Measurements from ENCODE around the gene UROC1.

The UROC1 gene

DNA sequence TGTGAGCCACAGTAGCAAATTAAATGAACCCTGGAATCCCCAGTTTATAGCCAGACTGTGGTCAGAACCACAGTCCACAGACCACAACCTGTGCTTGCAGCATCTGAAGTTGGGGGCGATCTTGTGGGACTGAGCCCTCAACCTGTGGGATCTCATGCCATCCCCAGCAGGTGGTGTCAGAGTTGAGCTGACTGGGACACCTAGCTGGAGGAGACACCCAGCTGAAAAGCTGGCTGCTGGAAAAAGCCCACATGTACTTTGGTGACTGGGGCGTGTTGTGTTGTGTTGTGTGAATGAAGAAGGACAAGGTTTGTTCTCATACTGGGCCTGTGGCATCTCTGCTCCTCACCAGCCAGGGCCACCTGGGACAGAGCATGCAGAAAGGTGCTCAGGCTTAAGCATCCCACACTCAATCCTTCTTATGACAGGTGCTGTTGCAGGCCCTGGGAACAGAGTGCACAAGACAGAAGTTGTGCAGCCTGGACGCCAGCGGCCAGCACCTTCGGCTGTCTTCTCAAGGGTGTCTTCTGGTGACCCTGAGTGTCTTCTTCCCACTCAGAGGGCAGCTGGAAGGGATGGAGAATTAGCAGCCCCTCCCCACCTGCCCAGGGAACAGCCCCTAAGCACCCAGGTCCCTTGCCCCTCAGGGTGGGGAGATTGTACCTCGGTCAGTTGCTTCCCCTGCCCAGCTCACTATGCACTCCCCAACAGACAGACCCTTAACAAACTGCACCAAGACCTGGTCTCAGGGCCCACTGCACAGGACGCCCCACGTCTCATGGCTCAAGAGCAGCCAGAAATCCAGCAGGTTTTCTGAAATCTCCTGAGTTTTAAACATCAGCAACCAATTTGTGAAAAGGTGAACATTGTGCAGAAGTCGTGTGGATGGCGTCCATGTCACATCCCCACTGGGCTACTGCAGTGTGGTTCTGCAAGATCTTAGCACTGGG, 2.2 kb upstream of the UROC1 start:
- no peak overlapping the region for H3K4me3 ChIP-seq (ENCODE audit: low read depth, low read length)
- no peak for DNase-seq (ENCODE audit: low read depth)

DNA sequence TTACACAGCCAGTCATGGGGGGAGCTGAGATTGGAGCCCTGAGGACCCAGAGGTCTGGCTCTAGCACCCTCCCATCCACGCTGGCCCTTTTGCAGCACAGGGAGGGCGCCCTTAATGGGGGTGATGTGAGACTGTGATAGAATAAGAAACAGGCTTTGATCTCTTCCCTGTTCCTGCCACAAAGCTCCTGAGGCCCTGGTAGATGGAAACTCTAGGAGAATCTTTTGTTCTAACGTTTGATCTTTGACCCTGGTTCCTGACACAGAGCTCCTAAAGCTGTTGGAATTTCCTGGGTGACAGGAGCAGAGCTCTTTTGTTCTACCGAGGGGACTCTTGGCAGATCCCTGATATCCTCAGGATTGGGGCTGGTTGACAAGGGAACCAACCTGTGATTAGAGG, 1.2 kb upstream of the UROC1 start:
- no peak overlapping the region for H3K4me3 ChIP-seq (ENCODE audit: low read depth, low read length)
- DNase-seq (ENCODE audit: low read depth), result no peak

DNA sequence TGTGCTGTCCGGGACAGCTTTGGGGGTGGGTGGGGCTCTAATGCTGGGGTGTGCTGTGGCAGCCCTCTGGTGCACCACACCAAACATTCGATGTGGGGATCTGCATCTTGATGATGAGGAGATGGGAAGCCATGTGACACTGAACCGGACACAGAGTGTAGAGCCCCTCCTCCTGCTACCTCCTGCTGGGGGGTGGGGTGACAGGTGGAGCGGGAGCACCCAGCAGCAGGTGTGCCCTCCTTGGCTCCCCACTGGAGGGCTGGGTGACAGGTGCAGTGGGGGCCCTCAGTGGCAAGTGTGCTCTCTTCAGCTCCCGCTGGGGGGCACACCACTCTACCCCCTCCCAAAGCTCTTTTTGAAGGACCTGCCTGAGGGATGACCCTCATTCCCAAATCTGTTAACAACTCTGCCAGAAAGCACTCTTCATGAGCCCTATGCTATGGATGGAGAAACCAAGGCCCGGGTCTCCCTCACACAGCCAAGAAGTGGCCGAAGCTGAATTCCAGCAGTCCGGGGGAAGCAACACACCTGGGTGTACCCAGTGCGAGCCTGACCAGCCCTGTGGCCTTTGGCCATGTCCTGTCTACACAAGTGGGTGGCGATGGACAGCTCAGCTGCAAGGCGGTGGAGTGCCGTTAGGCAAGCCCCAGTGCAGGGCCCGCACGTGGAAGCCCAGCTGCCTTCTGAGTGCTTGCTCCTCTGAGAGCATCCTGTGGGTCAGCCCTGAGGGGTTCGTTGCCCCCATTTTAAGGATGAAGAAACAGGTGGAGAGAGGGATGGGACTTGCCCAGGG, 609 bp upstream of the UROC1 start:
- DNase-seq (ENCODE audit: low read depth), result no peak
- no peak overlapping the region for H3K4me3 ChIP-seq (ENCODE audit: low read depth, low read length)

DNA sequence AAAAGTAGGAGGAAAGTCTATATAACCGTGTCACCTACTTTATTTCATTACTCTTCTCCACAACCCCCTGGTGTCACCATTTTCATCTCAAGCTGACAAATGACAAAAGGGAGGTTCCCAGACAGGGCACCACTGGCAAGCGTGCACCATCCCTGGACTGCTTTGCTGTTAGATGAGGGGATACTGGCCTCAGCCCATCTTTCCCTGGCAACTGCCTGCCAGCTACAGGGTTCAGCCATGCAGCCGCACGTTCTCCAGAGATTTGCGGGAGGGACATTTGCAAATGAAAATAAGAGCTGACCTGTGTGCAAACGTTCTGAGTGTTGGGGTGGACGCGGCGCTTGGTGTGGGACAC, 660 bp downstream of the UROC1 start:
- H3K4me3 ChIP-seq (ENCODE audit: low read depth, low read length), result no peak overlapping the region
- no peak for DNase-seq (ENCODE audit: low read depth)

DNA sequence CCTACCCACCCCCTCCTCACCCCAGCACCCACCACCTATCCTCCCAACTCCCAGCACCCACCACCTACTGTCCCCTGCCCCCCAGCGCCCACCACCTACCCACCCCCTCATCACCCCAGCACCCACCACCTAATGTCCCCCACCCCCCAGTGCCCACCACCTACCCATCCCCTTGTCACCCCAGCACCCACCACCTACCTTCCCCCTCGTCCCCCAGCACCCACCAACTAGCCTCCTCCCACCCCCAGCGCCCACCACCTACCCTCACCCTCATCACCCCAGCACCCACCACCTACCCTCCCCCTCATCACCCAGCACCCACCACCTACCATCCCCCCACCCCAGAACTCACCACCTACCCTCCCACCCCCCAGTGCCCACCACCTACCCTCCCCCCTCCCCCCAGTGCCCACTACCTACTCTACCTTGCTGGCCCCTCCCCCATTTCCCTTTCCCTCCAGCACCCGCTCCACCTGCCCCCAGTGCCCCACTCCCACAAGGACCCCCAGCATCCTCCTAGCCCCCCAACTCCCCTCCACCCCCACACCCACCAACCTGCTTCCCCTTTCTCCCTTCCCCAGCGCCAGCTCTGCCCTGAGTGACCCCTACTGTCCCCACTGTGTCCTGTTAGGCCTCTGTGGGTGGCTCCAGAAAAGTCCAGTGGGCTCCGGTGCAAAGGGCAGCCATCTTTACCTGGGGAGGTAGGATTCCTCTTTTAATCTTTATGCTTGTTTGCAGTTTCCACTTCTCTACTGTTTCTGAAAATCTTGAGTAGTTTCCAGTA, 1.2 kb downstream of the UROC1 start:
- H3K4me3 ChIP-seq (ENCODE audit: low read depth, low read length), result no peak overlapping the region
- DNase-seq (ENCODE audit: low read depth), result no peak

DNA sequence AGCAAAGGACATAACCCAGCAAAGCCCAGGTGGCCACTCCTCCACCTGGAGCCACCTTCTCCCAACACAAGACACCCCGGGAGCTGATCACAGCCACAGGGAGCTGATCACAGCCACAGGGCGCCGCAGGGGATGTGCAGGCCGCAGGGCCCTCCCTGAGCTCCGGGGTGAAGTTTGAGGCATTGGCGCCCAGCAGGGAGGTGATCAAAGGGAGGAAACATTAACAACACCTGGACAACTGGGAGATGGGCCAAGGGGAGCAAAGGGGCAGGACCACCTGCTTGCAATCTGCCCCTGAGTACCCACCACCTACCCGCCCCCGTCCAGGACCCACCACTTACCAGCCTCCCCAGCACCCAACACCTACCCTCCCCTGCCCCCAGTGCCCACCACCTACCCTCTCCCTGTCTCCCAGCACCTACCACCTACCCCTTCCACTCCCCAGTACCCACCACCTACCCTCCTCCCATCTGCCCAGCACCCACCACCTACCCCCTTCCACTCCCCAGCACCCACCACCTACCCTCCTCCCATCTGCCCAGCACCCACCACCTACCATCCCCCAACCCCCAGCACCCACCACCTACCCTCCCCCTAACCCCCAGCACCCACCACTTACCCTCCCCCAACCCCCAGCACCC, 2.4 kb downstream of the UROC1 start:
- no peak for DNase-seq (ENCODE audit: low read depth)
- H3K4me3 ChIP-seq (ENCODE audit: low read depth, low read length), result no peak overlapping the region

DNA sequence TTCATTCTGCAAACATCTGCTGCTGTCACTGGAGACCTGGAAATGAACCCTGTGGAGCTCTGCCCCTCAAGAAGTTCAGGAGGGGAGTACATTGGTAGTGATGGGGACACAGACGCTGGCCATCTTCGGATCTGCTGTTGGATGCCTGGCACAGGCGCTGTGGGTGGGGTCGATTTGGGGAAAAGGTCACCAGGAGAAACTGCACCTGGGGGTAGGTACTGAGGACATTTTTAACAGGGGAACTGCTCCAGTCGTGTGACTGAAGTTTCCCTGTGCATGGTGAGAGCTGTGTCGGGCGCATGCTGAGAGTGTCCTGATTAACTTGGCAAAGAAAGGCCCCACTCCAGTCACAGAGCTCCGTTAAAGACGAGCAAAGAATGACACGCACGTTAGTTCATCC, 3.4 kb downstream of the UROC1 start:
- no peak overlapping the region for H3K4me3 ChIP-seq (ENCODE audit: low read depth, low read length)
- DNase-seq (ENCODE audit: low read depth), result no peak

DNA sequence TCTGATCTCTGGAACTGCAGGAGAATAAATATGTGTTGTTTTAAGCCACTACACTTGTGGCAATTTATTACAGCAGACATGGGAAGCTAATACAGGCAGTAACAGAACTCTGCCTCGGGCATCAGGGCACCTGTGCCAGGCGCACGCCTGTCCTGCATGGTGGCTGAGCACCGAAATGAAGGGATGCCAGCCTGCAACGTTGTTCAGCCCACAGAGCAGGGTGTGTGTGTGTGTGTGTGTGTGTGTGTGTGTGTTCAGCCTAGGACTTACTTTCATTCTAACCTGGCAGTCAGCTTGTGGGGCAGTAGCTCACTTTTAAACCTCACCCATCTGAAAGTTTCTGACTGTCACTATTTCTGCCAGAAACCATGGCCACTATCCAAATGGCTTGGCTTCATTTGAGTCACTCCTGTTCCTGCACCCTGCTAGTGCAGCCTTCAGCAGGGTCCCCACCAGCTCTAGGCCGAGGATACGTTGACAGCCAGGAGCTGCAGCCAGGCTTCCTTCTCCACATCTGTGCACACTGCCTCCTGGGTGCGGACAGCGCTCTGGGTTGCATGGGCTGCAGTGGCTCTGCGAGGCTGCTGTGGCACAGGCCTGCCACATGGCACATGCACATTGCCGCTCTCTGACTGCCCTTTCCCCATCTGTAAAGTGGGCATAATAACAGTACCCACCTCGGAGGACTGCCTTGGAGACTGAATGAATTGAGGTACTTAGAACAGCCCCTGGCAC, 4.5 kb downstream of the UROC1 start:
- no peak overlapping the region for H3K4me3 ChIP-seq (ENCODE audit: low read depth, low read length)
- DNase-seq (ENCODE audit: low read depth), result no peak

DNA sequence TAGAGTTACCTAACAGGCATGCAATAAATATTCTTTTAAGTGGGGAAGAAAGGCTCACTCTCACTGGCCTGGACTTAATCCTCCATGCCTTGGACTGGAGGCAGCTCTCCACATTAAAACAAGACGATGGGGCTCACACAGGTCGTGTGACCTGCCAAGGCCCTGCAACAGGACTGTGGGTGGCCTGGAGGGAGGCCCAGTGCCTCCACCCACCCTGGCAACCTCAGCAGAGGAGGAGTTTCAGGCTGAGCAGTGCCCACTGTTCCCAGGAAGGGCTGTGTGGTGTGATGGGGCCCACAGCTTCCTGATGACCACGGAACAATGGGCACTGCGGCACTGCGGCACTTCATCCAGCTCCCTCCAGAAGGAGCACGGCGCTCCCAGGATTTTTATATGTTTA, 5.5 kb downstream of the UROC1 start:
- H3K4me3 ChIP-seq (ENCODE audit: low read depth, low read length), result no peak overlapping the region
- no peak for DNase-seq (ENCODE audit: low read depth)

DNA sequence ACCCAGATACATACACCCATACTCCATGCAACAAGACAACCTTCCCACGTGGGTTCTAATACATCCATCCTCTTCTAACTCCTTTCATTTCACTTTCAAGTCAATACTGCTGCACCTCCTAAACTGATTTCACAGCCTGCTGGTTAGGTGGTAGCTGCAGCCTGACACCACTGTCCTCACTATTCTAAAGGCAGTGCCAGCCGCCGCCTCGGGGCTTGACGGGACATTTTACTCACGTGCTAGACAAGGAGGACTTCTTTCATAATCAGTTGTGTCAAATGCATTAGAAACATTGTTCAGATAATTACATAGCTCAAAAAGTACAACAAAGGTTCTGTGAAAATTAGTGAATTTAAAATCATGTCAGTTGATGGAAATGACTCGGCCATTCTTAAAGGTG, 6.3 kb downstream of the UROC1 start:
- no peak for DNase-seq (ENCODE audit: low read depth)
- H3K4me3 ChIP-seq (ENCODE audit: low read depth, low read length), result no peak overlapping the region

DNA sequence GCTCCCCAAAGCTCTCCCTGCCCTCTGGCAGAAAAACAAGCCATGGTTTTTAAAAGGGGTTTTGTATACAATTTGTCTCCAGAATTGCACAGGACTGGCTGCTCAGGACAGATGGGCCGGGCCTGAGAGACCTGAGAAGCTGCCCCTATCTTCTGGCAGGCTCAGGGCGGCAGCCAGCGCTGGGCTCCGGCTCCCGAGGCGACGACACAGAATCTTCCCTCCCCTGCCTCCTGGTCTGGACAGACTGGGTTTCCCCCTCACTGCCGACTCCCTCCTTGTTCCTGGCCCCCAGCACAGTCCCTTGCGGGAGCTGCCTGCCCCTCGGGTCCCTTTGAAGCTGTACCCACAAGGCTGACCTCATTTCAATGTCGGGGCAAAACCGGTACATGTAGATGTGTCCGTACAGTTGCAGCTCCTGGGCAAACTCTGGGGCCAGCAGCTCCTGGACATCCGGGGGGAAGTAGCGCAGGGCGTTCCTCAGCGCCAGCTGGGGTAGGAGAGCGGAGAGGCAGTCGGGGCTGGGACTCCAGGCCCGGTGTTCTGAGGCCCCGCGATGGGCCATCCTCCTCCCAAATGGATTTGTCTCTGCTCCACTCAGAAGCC, 7.2 kb downstream of the UROC1 start:
- no peak overlapping the region for H3K4me3 ChIP-seq (ENCODE audit: low read depth, low read length)
- DNase-seq (ENCODE audit: low read depth), result no peak

DNA sequence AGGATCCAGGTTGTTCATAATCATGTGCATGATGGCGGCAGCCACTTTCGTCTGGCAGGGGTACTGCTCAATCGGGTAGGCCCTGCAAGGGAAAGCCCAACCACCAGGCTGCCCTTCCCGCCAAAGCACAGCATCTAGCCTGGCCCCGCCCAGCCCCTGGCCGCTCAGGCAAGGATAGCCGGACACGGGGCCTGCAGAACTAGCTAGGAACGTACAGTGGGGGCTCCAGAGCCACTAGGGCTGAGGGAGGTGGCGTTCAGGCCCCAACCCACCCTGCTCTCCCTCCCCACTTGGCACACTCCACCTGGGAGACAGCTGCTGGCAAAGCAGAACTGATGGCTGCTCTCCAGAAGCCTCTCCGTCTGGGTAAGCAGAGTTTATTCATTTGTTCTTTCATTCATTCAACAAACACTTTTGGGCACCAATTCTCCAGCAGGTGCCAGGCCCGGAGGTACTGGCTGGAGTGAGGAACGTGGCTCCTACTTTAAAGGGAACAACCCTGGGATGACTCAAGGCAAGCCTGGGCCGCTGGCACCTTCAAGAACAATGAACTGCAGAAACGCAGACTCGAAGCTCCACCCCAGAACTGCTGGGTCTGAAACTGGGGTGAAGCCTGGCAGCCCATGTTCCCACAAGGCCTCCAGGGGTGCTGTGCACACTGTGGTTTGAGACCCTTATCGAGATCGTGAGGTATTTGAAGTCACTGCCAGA, 7.8 kb downstream of the UROC1 start:
- DNase-seq (ENCODE audit: low read depth), result no peak
- H3K4me3 ChIP-seq (ENCODE audit: low read depth, low read length), result no peak overlapping the region

DNA sequence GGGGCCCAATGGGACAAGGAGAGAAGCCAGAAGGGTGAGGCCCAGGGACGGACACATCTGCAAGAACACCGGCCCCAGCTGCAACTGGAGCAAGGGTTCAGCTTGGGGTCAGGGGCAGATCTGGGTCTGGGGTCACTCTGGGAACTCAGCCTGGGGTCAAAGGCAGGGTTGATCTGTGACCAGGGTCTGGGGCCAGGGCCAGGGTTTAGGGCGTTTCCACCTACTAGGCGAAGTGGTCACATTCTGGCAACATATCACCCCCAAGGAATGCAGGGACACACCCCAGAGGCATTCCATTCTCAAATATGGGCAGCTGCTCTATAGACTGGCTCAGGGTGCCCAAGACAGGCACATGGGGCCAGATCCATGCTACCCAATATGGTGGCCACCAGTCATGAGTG, 9.0 kb downstream of the UROC1 start:
- H3K4me3 ChIP-seq (ENCODE audit: low read depth, low read length), result no peak overlapping the region
- DNase-seq (ENCODE audit: low read depth), result no peak

DNA sequence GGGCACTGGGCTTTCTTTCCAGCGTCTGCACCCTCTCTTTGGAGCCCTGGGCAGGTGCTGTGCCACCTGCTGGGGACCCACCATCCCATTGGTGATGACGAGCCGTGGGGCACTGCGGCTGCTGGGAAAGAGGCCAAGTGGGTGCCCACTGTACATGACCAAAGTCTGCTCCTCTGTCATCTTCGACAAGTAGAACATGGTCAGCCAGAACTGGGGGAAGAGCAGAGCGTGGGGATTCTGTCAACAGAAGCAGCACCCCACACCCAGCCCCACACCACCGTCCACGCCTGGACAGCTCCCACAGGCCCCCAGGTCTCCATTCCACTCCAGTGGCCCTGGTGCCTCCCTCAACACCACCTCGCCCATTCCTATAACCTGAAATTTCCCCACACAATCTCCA, 9.7 kb downstream of the UROC1 start:
- H3K4me3 ChIP-seq (ENCODE audit: low read depth, low read length), result no peak overlapping the region
- DNase-seq (ENCODE audit: low read depth), result no peak

DNA sequence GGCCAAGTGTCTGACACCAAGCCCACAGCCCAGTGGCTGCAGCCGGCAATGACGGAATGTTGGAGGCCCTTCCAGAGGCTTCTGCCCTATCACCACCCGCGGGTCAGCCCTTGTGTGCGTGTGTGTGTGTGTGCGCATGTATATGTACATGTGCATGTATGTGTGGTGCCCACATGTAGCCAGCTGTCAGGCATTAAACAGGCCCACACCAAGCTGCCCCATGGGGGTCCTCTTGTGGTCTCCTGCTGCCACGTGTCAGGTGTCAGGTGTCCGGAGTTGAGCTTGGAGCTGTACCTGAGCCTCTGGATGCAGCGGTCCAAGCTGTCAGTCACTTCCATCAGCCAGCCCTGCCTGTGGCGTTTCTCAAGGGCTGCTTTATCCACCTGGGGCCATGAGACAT, 13.9 kb downstream of the UROC1 start:
- no peak overlapping the region for H3K4me3 ChIP-seq (ENCODE audit: low read depth, low read length)
- DNase-seq (ENCODE audit: low read depth), result no peak

DNA sequence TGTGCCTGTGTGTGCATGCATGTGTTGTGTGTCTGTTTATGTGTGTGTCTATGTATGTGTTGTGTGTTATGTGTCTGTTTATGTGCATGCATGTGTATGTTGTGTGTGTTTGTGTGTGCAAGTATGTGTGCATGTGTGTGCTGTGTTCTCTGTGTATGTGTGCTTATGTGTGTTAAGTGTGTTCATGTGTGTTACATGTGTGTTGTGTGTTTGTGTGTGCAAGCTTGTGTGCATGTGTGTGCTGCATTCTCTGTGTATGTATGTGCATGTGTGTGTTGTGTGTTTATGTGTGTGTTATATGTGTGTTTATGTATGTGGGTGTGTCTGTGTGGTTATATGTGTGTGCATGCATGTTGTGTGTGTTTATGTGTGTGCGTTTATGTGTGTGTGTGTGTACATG, 14.9 kb downstream of the UROC1 start:
- no peak for DNase-seq (ENCODE audit: low read depth)
- no peak overlapping the region for H3K4me3 ChIP-seq (ENCODE audit: low read depth, low read length)

DNA sequence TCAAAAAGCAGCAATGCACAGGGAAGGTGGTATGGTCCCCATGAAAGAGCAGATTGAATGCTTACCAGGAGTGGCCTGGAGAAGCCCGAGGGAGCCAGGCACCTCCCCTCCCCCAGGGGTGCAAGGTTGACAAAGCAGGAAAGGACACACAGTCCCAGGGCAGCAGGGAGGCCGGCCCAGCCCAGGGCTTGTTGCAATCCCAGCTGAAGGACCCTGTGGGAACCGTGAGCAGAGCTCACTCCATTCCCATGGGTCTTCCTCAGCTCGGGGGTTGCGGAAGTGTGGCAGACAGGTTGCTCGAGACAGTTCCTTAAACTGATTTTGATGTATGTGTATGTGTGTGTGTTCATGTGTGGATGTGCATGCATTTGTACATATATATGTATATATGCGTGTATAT, 15.8 kb downstream of the UROC1 start:
- H3K4me3 ChIP-seq (ENCODE audit: low read depth, low read length), result no peak overlapping the region
- no peak for DNase-seq (ENCODE audit: low read depth)

DNA sequence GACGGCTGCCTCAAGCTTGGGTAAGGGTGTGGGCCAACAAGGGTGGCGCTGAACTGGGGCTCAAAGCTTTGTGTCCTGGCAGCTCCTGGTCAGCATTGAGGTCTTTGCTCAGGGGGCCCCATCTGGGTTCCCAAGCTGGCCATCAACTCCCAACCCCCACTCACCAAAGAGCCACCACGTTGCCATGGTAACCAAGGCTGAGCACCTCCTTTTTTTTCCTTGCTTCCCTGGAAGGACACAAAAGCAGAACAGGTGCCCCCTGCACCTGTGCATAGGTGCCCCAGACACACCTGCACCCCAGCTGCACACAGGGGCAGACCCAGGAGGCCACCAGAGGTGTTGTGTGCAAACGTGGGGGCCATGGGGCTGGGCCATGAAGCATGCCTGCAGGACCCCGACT, 16.5 kb downstream of the UROC1 start:
- no peak for DNase-seq (ENCODE audit: low read depth)
- H3K4me3 ChIP-seq (ENCODE audit: low read depth, low read length), result no peak overlapping the region
